Astrocyte (in vitro differentiated cells and primary cell): ENCODE measurements around the gene LACC1.

Experiments used
- CTCF ChIP-seq: IDR thresholded peaks from 2 replicates; pipeline ENCODE4 v1.5.1; 2011; ENCODE audit warnings: low read depth, mild to moderate bottlenecking, inconsistent platforms, low read length, moderate library complexity; ENCODE audit not compliant: insufficient read depth
- EZH2 ChIP-seq: IDR thresholded peaks from 2 replicates; pipeline ENCODE4 v1.6.1; 2012; ENCODE audit warnings: mild to moderate bottlenecking, low read length, inconsistent platforms; ENCODE audit not compliant: insufficient read depth

- TF ChIP-seq CTCF (no peak), EZH2 (no peak)
Measured at GRCh38 chr13:43920965-43921674, 41.4 kb downstream of the LACC1 start.
